WTC11 (cell line): ENCODE results near the gene TOR1AIP2. TPM values are rescaled to one million over a fixed set of nuclear protein-coding genes. Genes with fewer than 3 reads are reported as not detected.

Experiments
- ATAC-seq: fragments of 200-7000 bp; cut with Tn5 transposase; 2 replicates; pipeline ENCODE4 v1.10.0; 2021; ENCODE audit warnings: mild to moderate bottlenecking, moderate library complexity
- CTCF ChIA-PET: fragments of 300-600 bp; sonication (Branson Sonifier 250); formaldehyde crosslinking; loops from one replicate; lab custom pipeline; 2021; ENCODE audit warnings: antibody characterized with exemption; lab: Charles Lee
- POLR2A ChIA-PET: fragments of 350-600 bp; sonication (Branson Sonifier 250); formaldehyde crosslinking; loops from one replicate; lab custom pipeline; 2021; ENCODE audit warnings: antibody characterized with exemption; lab: Charles Lee
- DNase-seq: peaks from one replicate; pipeline ENCODE4 v3.0.0; 2021; ENCODE audit warnings: low spot score
- H3K27ac Mint-ChIP-seq: 2 replicates; pipeline ENCODE4 v1.8.0; 2021; ENCODE audit warnings: mixed read lengths
- H3K27me3 Mint-ChIP-seq: 2 replicates; pipeline ENCODE4 v1.8.0; 2021; ENCODE audit warnings: low read depth, mild to moderate bottlenecking, moderate library complexity, mixed read lengths
- H3K36me3 Mint-ChIP-seq: 2 replicates; pipeline ENCODE4 v1.8.0; 2021; ENCODE audit warnings: mixed read lengths
- H3K4me1 Mint-ChIP-seq: 2 replicates; pipeline ENCODE4 v1.8.0; 2022; ENCODE audit warnings: mixed read lengths
- H3K4me3 Mint-ChIP-seq: 2 replicates; pipeline ENCODE4 v1.8.0; 2021; ENCODE audit warnings: mild to moderate bottlenecking, moderate library complexity, mixed read lengths
- H3K9me3 Mint-ChIP-seq: 2 replicates; pipeline ENCODE4 v1.8.0; 2021; ENCODE audit warnings: mixed read lengths
- AFF4 ChIP-seq: sonication (generic); formaldehyde crosslinking; IDR thresholded peaks from 2 replicates; pipeline ENCODE4 v1.8.1; 2023; ENCODE audit warnings: mild to moderate bottlenecking, missing genetic modification reagents, borderline replicate concordance
- ESRRA ChIP-seq: sonication (generic); formaldehyde crosslinking; IDR thresholded peaks from 2 replicates; pipeline ENCODE4 v1.8.1; 2022; ENCODE audit warnings: mild to moderate bottlenecking, missing genetic modification reagents, borderline replicate concordance
- ETV6 ChIP-seq: sonication (generic); formaldehyde crosslinking; IDR thresholded peaks from 2 replicates; pipeline ENCODE4 v1.8.1; 2022; ENCODE audit warnings: mild to moderate bottlenecking, missing genetic modification reagents
- FOXK1 ChIP-seq: sonication (generic); formaldehyde crosslinking; IDR thresholded peaks from 2 replicates; pipeline ENCODE4 v1.8.0; 2022; ENCODE audit warnings: mild to moderate bottlenecking, moderate library complexity, missing genetic modification reagents
- FOXP1 ChIP-seq: sonication (generic); formaldehyde crosslinking; IDR thresholded peaks from 2 replicates; pipeline ENCODE4 v1.8.0; 2022; ENCODE audit warnings: missing genetic modification reagents, mild to moderate bottlenecking, moderate library complexity, borderline replicate concordance
- JUN ChIP-seq: sonication (generic); formaldehyde crosslinking; IDR thresholded peaks from 2 replicates; pipeline ENCODE4 v1.8.0; 2023; ENCODE audit warnings: mild to moderate bottlenecking, missing genetic modification reagents
- KAT7 ChIP-seq: sonication (generic); formaldehyde crosslinking; IDR thresholded peaks from 2 replicates; pipeline ENCODE4 v1.8.1; 2023; ENCODE audit warnings: missing genetic modification reagents, mild to moderate bottlenecking, borderline replicate concordance
- NFE2L1 ChIP-seq: sonication (generic); formaldehyde crosslinking; IDR thresholded peaks from 2 replicates; pipeline ENCODE4 v1.8.1; 2023; ENCODE audit warnings: missing genetic modification reagents
- NFYB ChIP-seq: sonication (generic); formaldehyde crosslinking; conservative IDR thresholded peaks from 2 replicates; pipeline ENCODE4 v1.8.0; 2022; ENCODE audit warnings: low read depth, missing genetic modification reagents
- RELA ChIP-seq: sonication (generic); formaldehyde crosslinking; IDR thresholded peaks from 2 replicates; pipeline ENCODE4 v1.8.1; 2022; ENCODE audit warnings: missing genetic modification reagents, mild to moderate bottlenecking, borderline replicate concordance
- TCF7 ChIP-seq: sonication (generic); formaldehyde crosslinking; IDR thresholded peaks from 2 replicates; pipeline ENCODE4 v1.8.0; 2022; ENCODE audit warnings: mild to moderate bottlenecking, low read depth, missing genetic modification reagents, moderate library complexity
- ZNF138 ChIP-seq: sonication (generic); formaldehyde crosslinking; conservative IDR thresholded peaks from 2 replicates; pipeline ENCODE4 v1.8.1; 2022; ENCODE audit warnings: mild to moderate bottlenecking, moderate library complexity, missing genetic modification reagents
- ZNF232 ChIP-seq: sonication (generic); formaldehyde crosslinking; IDR thresholded peaks from 2 replicates; pipeline ENCODE4 v1.8.0; 2022; ENCODE audit warnings: mild to moderate bottlenecking, missing genetic modification reagents
- total RNA-seq: library from RNA; stranded (reverse); gene quantifications from 3 replicates; pipeline ENCODE4 v1.2.3, GENCODE V29; 2021
- TF ChIP-seq, protein P1 (sequence below): sonication (generic); formaldehyde crosslinking; IDR thresholded peaks from 2 replicates; pipeline ENCODE4 v1.8.0; 2022; ENCODE audit warnings: missing genetic modification reagents
- TF ChIP-seq, protein P2 (sequence below): fragments of 250-450 bp; sonication (Bioruptor Pico); IDR thresholded peaks from 2 replicates; pipeline ENCODE4 v1.9.0; 2021; ENCODE audit warnings: moderate library complexity, mild to moderate bottlenecking, inconsistent platforms, borderline replicate concordance
- TF ChIP-seq, protein P3 (sequence below): fragments of 250-450 bp; sonication (Bioruptor Pico); IDR thresholded peaks from 2 replicates; pipeline ENCODE4 v1.8.0; 2021; ENCODE audit warnings: mild to moderate bottlenecking

The TOR1AIP2 gene
- total RNA-seq, 1 experiment from 2014 or later = 57.2 TPM

GRCh38 chr1:179798864-179799516 is 78.6 kb downstream of the TOR1AIP2 start:
- H3K27me3 Mint-ChIP-seq = no peaks in the 10 kb centered on the region
- POLR2A ChIA-PET = interaction anchor here (0.6 kb wide), 1 partner anchor 44 kb away, joined by 5 read pairs; no protein-coding TSS in a partner anchor
- H3K36me3 Mint-ChIP-seq = no peaks in the 10 kb centered on the region
- no peaks in the 10 kb centered on the region for H3K9me3 Mint-ChIP-seq
- no peak overlapping the region for H3K4me3 Mint-ChIP-seq
- DNase-seq = no peak
- TF ChIP-seq AFF4 (no peak), JUN (CRISPR knock-in tag) (no peak), ZNF232 (CRISPR knock-in tag) (no peak), FOXP1 (no peak), ESRRA (CRISPR knock-in tag) (no peak), NFYB (CRISPR knock-in tag) (no peak), KAT7 (no peak), RELA (CRISPR knock-in tag) (no peak), NFE2L1 (CRISPR knock-in tag) (no peak), ETV6 (CRISPR knock-in tag) (no peak), FOXK1 (CRISPR knock-in tag) (no peak), ZNF138 (no peak), TCF7 (no peak)
- TF ChIP-seq, protein P1, sequence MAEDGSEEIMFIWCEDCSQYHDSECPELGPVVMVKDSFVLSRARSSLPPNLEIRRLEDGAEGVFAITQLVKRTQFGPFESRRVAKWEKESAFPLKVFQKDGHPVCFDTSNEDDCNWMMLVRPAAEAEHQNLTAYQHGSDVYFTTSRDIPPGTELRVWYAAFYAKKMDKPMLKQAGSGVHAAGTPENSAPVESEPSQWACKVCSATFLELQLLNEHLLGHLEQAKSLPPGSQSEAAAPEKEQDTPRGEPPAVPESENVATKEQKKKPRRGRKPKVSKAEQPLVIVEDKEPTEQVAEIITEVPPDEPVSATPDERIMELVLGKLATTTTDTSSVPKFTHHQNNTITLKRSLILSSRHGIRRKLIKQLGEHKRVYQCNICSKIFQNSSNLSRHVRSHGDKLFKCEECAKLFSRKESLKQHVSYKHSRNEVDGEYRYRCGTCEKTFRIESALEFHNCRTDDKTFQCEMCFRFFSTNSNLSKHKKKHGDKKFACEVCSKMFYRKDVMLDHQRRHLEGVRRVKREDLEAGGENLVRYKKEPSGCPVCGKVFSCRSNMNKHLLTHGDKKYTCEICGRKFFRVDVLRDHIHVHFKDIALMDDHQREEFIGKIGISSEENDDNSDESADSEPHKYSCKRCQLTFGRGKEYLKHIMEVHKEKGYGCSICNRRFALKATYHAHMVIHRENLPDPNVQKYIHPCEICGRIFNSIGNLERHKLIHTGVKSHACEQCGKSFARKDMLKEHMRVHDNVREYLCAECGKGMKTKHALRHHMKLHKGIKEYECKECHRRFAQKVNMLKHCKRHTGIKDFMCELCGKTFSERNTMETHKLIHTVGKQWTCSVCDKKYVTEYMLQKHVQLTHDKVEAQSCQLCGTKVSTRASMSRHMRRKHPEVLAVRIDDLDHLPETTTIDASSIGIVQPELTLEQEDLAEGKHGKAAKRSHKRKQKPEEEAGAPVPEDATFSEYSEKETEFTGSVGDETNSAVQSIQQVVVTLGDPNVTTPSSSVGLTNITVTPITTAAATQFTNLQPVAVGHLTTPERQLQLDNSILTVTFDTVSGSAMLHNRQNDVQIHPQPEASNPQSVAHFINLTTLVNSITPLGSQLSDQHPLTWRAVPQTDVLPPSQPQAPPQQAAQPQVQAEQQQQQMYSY (CRISPR knock-in tag) = no peak
- TF ChIP-seq, protein P2, sequence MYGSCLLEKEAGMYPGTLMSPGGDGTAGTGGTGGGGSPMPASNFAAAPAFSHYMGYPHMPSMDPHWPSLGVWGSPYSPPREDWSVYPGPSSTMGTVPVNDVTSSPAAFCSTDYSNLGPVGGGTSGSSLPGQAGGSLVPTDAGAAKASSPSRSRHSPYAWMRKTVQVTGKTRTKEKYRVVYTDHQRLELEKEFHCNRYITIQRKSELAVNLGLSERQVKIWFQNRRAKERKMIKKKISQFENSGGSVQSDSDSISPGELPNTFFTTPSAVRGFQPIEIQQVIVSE (CRISPR knock-in tag) = no peak
- TF ChIP-seq, protein P3, sequence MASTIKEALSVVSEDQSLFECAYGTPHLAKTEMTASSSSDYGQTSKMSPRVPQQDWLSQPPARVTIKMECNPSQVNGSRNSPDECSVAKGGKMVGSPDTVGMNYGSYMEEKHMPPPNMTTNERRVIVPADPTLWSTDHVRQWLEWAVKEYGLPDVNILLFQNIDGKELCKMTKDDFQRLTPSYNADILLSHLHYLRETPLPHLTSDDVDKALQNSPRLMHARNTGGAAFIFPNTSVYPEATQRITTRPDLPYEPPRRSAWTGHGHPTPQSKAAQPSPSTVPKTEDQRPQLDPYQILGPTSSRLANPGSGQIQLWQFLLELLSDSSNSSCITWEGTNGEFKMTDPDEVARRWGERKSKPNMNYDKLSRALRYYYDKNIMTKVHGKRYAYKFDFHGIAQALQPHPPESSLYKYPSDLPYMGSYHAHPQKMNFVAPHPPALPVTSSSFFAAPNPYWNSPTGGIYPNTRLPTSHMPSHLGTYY = no peak
- CTCF ChIA-PET = interaction anchor here (0.5 to 3.9 kb wide), 5 partner anchors 11 to 389 kb away, joined by 3 to 35 read pairs (median 19); no protein-coding TSS in a partner anchor
- no peak overlapping the region for H3K27ac Mint-ChIP-seq
- peaks cover 9% of the 10 kb centered on the region for H3K4me1 Mint-ChIP-seq
- no peak for ATAC-seq
